ENCODE data around the gene COA1.
A peak's percentile ranks its signal among the peaks of the same experiment; 100 is the strongest.
"Not testable (repeated sequence)": the region's sequence is repeated elsewhere in the genome, so short reads cannot be mapped to it uniquely, and the experiment has no call there.

Gene COA1

GRCh38 chr7:43624156-43624555, 105.2 kb downstream of the COA1 start:
- no peak for DNase-seq

GRCh38 chr7:43621729-43622448, 107.4 kb downstream of the COA1 start:
- DNase-seq, result no peak

- DNase-seq, result no peak
Measured at GRCh38 chr7:43619213-43620012, 109.9 kb downstream of the COA1 start.

- DNase-seq, result no peak
Measured at GRCh38 chr7:43618073-43618472, 111.2 kb downstream of the COA1 start.

DNA sequence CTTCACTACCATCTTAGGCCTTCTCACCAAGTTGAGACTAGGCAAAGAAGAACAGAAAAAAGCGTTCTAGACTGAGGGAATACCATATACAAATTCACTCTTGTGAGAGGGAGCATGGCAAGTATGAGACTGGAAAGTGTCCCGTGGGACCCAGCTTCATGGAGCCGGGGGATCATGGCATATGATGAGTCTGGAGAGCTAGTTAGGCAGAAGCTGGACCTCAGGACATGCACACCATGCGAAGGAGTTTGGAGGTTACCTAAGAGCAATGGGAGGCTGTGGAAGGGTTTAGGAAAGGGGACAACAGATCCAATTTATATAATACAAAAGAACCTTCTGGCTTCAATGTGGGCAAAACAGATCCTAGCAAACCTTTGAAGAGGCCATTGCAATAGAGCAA, 112.3 kb downstream of the COA1 start:
- DNase-seq, result no peak

GRCh38 chr7:43615558-43616145, 113.7 kb downstream of the COA1 start:
- no peak for DNase-seq

DNA sequence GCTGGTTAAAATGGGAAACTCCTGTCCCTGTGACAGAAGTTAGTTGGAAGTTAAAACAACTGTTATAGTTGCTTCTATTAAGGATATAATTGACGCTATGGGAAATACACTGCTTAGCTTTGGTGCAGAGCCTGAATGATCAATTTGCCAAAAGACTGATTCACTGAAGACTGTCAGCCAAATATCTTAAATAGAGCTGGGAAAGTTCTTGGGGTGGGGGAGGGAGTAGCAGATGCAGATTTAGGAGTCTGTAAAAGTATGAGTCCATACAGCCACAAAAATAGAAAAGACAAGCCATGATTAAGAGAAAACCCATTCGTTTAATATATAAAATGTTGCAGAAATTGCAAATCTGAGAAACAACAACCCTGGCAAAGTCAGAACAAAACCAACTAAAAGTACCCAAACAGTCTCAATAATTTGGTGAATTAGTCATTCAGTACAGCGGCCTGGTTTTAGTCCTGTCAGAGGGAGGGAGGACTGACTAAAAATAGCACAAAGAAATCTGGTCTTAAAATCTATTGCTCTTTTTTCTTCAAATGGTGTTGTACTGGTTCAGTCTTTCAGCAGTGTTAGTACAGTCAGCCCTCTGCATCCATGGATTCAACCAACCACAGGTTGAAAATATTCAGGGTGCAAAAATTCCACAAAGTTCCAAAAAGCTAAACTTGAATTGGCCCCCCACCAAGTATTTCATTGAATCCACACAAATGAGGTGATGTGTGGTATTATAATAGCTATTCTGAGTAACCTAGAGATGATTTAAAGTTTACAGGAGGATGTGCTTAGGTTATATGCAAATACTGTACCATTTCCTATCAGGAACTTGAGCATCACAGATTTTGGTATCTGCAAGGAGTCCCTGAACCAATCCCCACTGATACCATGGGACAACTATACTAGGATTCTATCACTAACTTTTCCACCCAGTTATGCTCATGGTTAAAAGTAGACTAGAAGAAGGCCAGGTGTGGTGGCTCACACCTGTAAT, 116.4 kb downstream of the COA1 start:
- no peak for DNase-seq

- DNase-seq, result no peak
Measured at GRCh38 chr7:43612128-43612527, 117.2 kb downstream of the COA1 start.

DNA sequence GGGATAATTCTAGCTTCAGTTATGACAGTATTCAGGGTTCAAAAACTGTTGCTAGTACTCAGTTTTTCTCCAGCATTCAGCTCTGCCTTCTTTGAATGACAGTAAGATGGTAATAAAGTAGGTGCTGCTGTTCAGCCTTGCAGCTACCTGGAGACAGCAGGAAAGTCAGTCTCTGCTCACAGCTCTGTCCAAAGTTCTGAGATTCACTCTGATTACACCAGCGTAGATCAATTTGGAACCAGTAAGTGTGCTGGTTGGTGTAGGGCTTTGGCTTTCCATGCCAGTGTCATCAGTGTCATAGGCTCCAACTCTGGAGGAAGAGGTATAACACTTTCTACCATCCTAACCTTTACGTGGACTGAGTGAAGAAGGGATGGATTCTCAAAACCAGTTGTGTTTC, 120.2 kb downstream of the COA1 start:
- DNase-seq, result no peak

- no peak for DNase-seq
Measured at GRCh38 chr7:43604251-43604650, 125.1 kb downstream of the COA1 start.

GRCh38 chr7:43602256-43602655, 127.1 kb downstream of the COA1 start:
- no peak for DNase-seq

GRCh38 chr7:43600056-43600455, 129.3 kb downstream of the COA1 start:
- DNase-seq, result no peak

- DNase-seq, result not testable (repeated sequence)
Measured at GRCh38 chr7:43596426-43596825, 132.9 kb downstream of the COA1 start.

- no peak for DNase-seq
Measured at GRCh38 chr7:43594020-43594419, 135.3 kb downstream of the COA1 start.

DNA sequence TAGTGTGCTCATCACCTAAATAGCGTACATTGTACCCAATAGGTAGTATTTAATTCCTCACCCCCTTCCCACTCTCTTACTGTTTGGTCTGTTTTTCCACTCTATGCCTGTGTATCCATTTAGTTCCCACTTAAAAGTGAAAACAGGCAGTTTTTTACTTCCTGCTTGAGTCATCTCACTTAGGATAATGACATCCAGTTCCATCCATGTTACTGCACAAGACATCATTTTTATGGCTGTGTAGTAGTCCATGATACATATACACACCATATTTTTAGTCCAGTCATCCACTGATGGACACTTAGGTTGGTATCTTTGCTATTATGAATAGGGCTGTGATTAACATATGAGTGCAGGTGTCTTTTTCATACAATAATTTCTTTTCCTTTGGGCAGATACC, 136.3 kb downstream of the COA1 start:
- DNase-seq, result no peak

GRCh38 chr7:43592326-43592725, 137.0 kb downstream of the COA1 start:
- no peak for DNase-seq

DNA sequence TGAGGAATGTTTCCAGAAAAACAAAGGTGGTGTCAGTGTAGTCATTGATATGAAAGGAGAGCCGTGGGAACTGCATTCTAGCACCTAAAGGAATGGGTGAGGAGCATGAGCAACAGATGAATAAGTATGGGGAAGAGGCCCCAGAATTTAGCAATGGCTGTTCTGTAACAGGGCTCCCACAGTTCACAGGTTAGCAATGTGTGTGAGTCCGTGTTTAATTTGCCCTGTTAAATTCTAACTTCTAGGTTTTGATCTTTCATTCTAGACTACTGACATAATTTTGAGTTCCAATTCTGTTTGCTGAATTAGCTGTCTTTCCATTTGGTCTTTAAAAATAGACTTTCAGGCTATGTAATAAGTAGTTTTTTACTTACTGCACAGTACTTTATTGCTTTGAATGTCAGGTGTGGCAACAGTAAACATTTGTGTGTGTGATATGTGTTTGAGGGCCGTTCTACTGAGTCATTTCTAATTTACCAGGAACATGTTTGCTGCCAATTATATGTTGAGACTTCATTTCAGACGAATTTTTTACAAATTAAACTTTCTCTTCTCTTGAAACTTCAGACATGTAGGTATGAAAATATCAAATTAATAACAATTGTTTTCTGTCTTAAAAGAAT, 137.7 kb downstream of the COA1 start:
- DNase-seq, result no peak

DNA sequence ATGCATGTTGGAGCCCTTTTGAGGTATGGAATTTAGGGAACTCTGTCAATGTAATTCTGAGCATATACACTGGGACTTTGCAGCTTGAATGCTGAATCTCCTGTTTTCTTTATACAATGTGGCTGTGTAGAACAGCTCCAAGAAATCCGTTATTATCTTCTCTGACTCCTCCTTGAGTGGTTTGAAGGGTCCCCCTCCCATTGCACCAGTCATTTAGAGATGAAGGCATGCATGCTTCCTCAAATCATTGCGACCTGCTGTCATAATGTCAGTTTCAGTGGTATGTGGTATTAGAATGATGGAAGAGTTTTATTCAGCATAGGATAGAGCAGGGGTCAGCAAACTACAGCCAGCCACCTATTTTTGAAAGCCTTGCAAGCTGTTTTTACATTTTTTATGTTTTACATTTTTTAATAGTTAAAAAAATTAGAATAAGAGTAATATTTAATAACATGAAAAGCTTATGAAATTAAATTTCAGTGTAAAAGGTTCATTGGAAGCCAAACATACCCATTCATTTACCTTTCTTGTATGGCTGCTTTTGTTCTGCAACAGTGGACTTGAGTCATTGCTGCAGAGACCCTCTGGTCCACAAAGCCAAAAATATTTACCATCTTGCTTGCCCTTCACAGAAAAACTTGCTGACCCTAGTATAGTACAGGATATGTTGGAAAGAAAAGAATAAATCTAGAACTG, 138.3 kb downstream of the COA1 start:
- no peak for DNase-seq

DNA sequence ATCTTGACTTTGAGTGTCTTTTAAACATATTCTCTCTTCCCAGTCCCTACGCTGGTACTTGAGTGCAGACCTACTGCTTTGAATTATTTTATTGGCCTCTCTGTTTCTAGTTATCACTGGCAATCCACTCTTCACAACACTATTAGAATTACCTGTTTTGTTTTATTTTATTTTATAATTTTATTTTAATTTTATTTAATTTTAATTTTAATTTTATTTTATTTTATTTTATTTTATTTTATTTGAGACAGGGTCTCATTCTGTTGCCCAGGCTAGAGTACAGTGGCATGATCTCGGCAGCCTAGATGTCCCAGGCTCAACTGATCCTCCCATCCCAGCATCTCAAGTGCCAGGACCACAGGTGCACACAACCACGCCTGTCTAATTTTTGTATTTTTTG, 139.6 kb downstream of the COA1 start:
- peak in 1 of 2 experiments; percentile 2 for DNase-seq

Data from NCI-H187 (cell line).